B cell (primary cell): ENCODE results near the gene LRRC39. TPM values are rescaled to one million over a fixed set of nuclear protein-coding genes. Genes with fewer than 3 reads are reported as not detected.

Source experiments
- ATAC-seq: fragments of 200-7000 bp; cut with Tn5 transposase; one replicate; pipeline ENCODE4 v1.10.0; 2021; ENCODE audit warnings: low read depth, mild to moderate bottlenecking, moderate number of reproducible peaks, moderate library complexity
- CTCF ChIA-PET: fragments of 350-600 bp; sonication (Branson Sonifier 250); formaldehyde crosslinking; loops from one replicate; lab custom pipeline; 2021; ENCODE audit warnings: antibody characterized with exemption, inconsistent platforms; lab: Charles Lee
- POLR2A ChIA-PET: fragments of 350-600 bp; sonication (Branson Sonifier 250); formaldehyde crosslinking; loops from one replicate; lab custom pipeline; 2021; ENCODE audit warnings: antibody characterized with exemption; lab: Charles Lee
- DNase-seq: peaks from one replicate; pipeline ENCODE4 v3.0.0; 2013
- H2AFZ ChIP-seq: 2 replicates; pipeline ENCODE4 v1.6.1; 2012; ENCODE audit warnings: mild to moderate bottlenecking, low read depth, low read length; ENCODE audit not compliant: insufficient read depth, poor library complexity, severe bottlenecking
- H3K27ac ChIP-seq, 2 donors: 1 replicate in 1 of 2; 2 replicates in 1 of 2; pipeline ENCODE4 v1.5.1; 2012 to 2013; ENCODE audit warnings: low read length in 2 of 2, mild to moderate bottlenecking in 2 of 2, moderate library complexity in 1 of 2
- H3K27me3 ChIP-seq, 4 experiments: fragments of 200-600 bp in 1 of 4; sonication (generic) in 1 of 4; replicated peaks in 1 of 4; 1 replicate in 2 of 4; 2 replicates in 2 of 4; pipeline versions ENCODE4 v1.6.1 to v1.7.0; 2013 to 2016; ENCODE audit warnings: low read length in 3 of 4, mild to moderate bottlenecking in 2 of 4, mixed read lengths in 1 of 4, moderate library complexity in 1 of 4; ENCODE audit not compliant: insufficient read depth in 4 of 4, control insufficient read depth in 3 of 4; ENCODE audit errors: control extremely low read depth in 1 of 4
- H3K36me3 ChIP-seq, 2 experiments: replicated peaks in 1 of 2; 1 replicate in 1 of 2; 2 replicates in 1 of 2; pipeline versions ENCODE4 v1.6.1 to v1.7.1; 2013; ENCODE audit warnings: low read length in 1 of 2; ENCODE audit not compliant: insufficient read depth in 2 of 2, control insufficient read depth in 1 of 2; ENCODE audit errors: control extremely low read depth in 1 of 2, extremely low read depth in 1 of 2
- H3K4me1 ChIP-seq, 2 donors: fragments of 200-600 bp in 1 of 2; sonication (generic) in 1 of 2; 1 replicate in 1 of 2; 2 replicates in 1 of 2; pipeline versions ENCODE4 v1.5.1 to v1.6.1; 2013 to 2017; ENCODE audit warnings: low read length in 2 of 2; ENCODE audit not compliant: control insufficient read depth in 2 of 2, insufficient read depth in 2 of 2
- H3K4me2 ChIP-seq: replicated peaks from 2 replicates; pipeline ENCODE3; 2012; ENCODE audit warnings: mild to moderate bottlenecking, low read depth, low read length; ENCODE audit not compliant: poor library complexity, severe bottlenecking
- H3K4me3 ChIP-seq, 5 experiments: fragments of 200-600 bp in 1 of 5; sonication (generic) in 1 of 5; 1 replicate in 3 of 5; 2 replicates in 2 of 5; pipeline versions ENCODE4 v1.5.1 to v1.7.0; 2011 to 2016; ENCODE audit warnings: low read length in 4 of 5, mild to moderate bottlenecking in 4 of 5, low read depth in 2 of 5, control low read depth in 1 of 5, moderate library complexity in 1 of 5; ENCODE audit not compliant: insufficient read depth in 1 of 5; ENCODE audit errors: control extremely low read depth in 1 of 5, extremely low read depth in 1 of 5
- H3K79me2 ChIP-seq: fragments of 200-600 bp; sonication (generic); one replicate; pipeline ENCODE4 v1.6.0; 2016; ENCODE audit warnings: low read length; ENCODE audit not compliant: control insufficient read depth, insufficient read depth
- H3K9ac ChIP-seq: fragments of 200-600 bp; sonication (generic); 2 replicates; pipeline ENCODE4 v1.6.1; 2017; ENCODE audit warnings: mild to moderate bottlenecking, low read length, moderate library complexity
- H3K9me3 ChIP-seq, 3 donors: one replicate each; pipeline versions ENCODE4 v1.6.1 to v1.7.1; 2013; ENCODE audit warnings: low read length in 2 of 3; ENCODE audit not compliant: control insufficient read depth in 2 of 3, insufficient read depth in 1 of 3; ENCODE audit errors: control extremely low read depth in 1 of 3
- H4K20me1 ChIP-seq: 2 replicates; pipeline ENCODE4 v1.6.0; 2012; ENCODE audit warnings: mild to moderate bottlenecking, low read length; ENCODE audit not compliant: insufficient read depth, control insufficient read depth, poor library complexity, severe bottlenecking
- H3K27ac Mint-ChIP-seq: one replicate; pipeline ENCODE4 v1.8.0; 2021; ENCODE audit warnings: mixed read lengths
- H3K27me3 Mint-ChIP-seq: one replicate; pipeline ENCODE4 v1.8.0; 2021; ENCODE audit warnings: mixed read lengths
- H3K4me1 Mint-ChIP-seq: one replicate; pipeline ENCODE4 v1.8.0; 2021; ENCODE audit warnings: mixed read lengths
- H3K4me3 Mint-ChIP-seq: one replicate; pipeline ENCODE4 v1.8.0; 2021; ENCODE audit warnings: mixed read lengths
- H3K9me3 Mint-ChIP-seq: one replicate; pipeline ENCODE4 v1.8.0; 2022; ENCODE audit warnings: mixed read lengths; ENCODE audit not compliant: insufficient read depth
- CTCF ChIP-seq: fragments of 200-600 bp; IDR thresholded peaks from one replicate; pipeline ENCODE4 v1.8.0; 2022; ENCODE audit warnings: antibody characterized with exemption, mild to moderate bottlenecking
- EZH2 ChIP-seq: IDR thresholded peaks from 2 replicates; pipeline ENCODE4 v1.6.1; 2012; ENCODE audit warnings: borderline replicate concordance, low read depth, mild to moderate bottlenecking, moderate library complexity, low read length; ENCODE audit not compliant: insufficient read depth, poor library complexity, severe bottlenecking
- WGBS: methylation state at CpG from one replicate; pipeline ENCODE4 v1.1.5; 2013; ENCODE audit warnings: missing lambda C conversion rate; ENCODE audit not compliant: insufficient coverage; 5-methylcytosine and 5-hydroxymethylcytosine counted together
- intact Hi-C: fragments of 100-400 bp; cut with micrococcal nuclease; formaldehyde crosslinking; loops from one replicate; pipeline ENCODE4 v1.10.0; 2022
- polyA plus RNA-seq: library from polyadenylated mRNA; depleted of rRNA; stranded (reverse); fragments of >200 nt; gene quantifications from 2 replicates; pipeline ENCODE4 v1.2.3, GENCODE V29; 2012
- total RNA-seq, 2 donors: library from RNA; stranded (reverse); fragments of 120-200 nt in 1 of 2; gene quantifications; 1 replicate in 1 of 2; 2 replicates in 1 of 2; pipeline versions ENCODE4 v1.2.3 to v1.2.4, GENCODE V29; 2013 to 2022

The LRRC39 gene
- total and polyA plus RNA-seq, 2 donors (not counting 1 experiment from before 2014, with no cell fraction given), result 0.91 to 1.5 TPM

GRCh38 chr1:100127226-100127625 is 50.8 kb downstream of the LRRC39 start:
- Histone ChIP-seq H3K9me3 (no peaks in the 10 kb centered on the region), H3K27me3 (no peaks in the 10 kb centered on the region), H3K4me1 (peaks cover 7% of the 10 kb centered on the region in 2 donors), H3K79me2 (peaks cover 46% of the 10 kb centered on the region), H3K9ac (no peak overlapping the region), H3K4me2 (no peak overlapping the region), H4K20me1 (no peaks in the 10 kb centered on the region), H3K4me3 (no peak overlapping the region), H3K27ac (no peak overlapping the region), H2AFZ (no peak overlapping the region), H3K36me3 (no peaks in the 10 kb centered on the region)
- H3K27me3 Mint-ChIP-seq, result no peaks in the 10 kb centered on the region
- DNase-seq (no peak), ATAC-seq (no peak)
- no peak for TF ChIP-seq CTCF
- TF ChIP-seq EZH2, result no peak
- intact Hi-C loops, result no loop called here
- H3K4me1 Mint-ChIP-seq, result peaks cover 9% of the 10 kb centered on the region
- no peak overlapping the region for H3K4me3 Mint-ChIP-seq
- H3K9me3 Mint-ChIP-seq, result no peaks in the 10 kb centered on the region
- no peak overlapping the region for H3K27ac Mint-ChIP-seq
- POLR2A ChIA-PET, result no interaction called here
- CTCF ChIA-PET, result no interaction called here
- WGBS, result no CpG with 5 or more reads among the region's 1 CpG

DNA sequence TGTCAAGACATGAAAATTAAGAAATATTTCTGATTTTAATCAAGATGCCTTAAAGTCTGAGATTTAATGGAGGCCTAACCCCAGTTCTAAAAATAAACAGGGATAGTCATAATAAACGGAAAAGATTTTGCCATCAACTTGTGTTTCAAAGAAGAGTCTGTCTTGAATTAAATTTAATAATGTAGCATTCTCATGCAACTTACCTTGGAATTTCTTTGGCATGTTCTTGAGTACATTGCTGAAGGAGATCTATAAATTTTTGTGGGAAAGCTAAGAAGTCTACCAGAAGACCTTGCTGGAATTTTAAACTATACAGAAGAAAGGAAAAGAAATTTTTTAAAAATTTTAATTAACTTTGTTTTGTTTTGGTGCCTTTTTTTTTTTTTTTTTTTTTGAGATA is 55.9 kb downstream of the LRRC39 start:
- DNase-seq (no peak), ATAC-seq (no peak)
- TF ChIP-seq EZH2, result no peak
- no peak for TF ChIP-seq CTCF
- Histone ChIP-seq H4K20me1 (no peaks in the 10 kb centered on the region), H3K9me3 (no peaks in the 10 kb centered on the region), H3K36me3 (peaks cover 0 to 6% of the 10 kb centered on the region in 2 experiments), H3K4me3 (no peak overlapping the region), H3K79me2 (peaks cover 4% of the 10 kb centered on the region), H3K27me3 (no peaks in the 10 kb centered on the region), H3K4me2 (no peak overlapping the region), H3K4me1 (no peaks in the 10 kb centered on the region), H3K27ac (no peak overlapping the region), H3K9ac (no peak overlapping the region), H2AFZ (no peak overlapping the region)
- Mint-ChIP-seq H3K4me3 (no peak overlapping the region), H3K4me1 (no peaks in the 10 kb centered on the region), H3K27me3 (no peaks in the 10 kb centered on the region), H3K9me3 (no peaks in the 10 kb centered on the region), H3K27ac (no peak overlapping the region)
- POLR2A ChIA-PET, result no interaction called here
- intact Hi-C loops, result no loop called here
- WGBS, result no CpG with 5 or more reads among the region's 1 CpG
- CTCF ChIA-PET, result no interaction called here
